Upper lobe of right lung (tissue), 1 donor: Measurements from ENCODE around the gene ASPM. TPM values are rescaled to one million over a fixed set of nuclear protein-coding genes. Genes with fewer than 3 reads are reported as not detected.

ENCODE experiments used
- ATAC-seq: fragments of 200-7000 bp; cut with Tn5 transposase; one replicate; pipeline ENCODE4 v1.9.1; 2020; ENCODE audit warnings: mild to moderate bottlenecking, moderate library complexity
- DNase-seq: peaks from one replicate; pipeline ENCODE4 v3.0.0-alpha.2; 2020
- H3K27ac ChIP-seq: fragments of 200-600 bp; one replicate; pipeline ENCODE4 v1.8.0; 2022
- H3K27me3 ChIP-seq: fragments of 200-600 bp; one replicate; pipeline ENCODE4 v1.8.0; 2022; ENCODE audit warnings: mild to moderate bottlenecking
- H3K36me3 ChIP-seq: fragments of 200-600 bp; one replicate; pipeline ENCODE4 v1.8.0; 2022
- H3K4me1 ChIP-seq: fragments of 200-600 bp; one replicate; pipeline ENCODE4 v1.8.0; 2022
- H3K4me3 ChIP-seq: fragments of 200-600 bp; one replicate; pipeline ENCODE4 v1.8.0; 2022; ENCODE audit warnings: mild to moderate bottlenecking
- H3K9me3 ChIP-seq: fragments of 200-600 bp; one replicate; pipeline ENCODE4 v1.8.0; 2022
- intact Hi-C: fragments of 100-400 bp; cut with DNase I; formaldehyde crosslinking; loops from one replicate; pipeline ENCODE4 v1.11.0; 2022
- total RNA-seq: library from RNA; stranded (reverse); fragmentation: NEBNext Ultra II Directional; extraction: Animal tissue kit (Norgen Biotek cat#: 25700); gene quantifications from one replicate; pipeline ENCODE4 v1.2.1, GENCODE V29; 2021
- TF ChIP-seq, protein P1 (sequence below): fragments of 200-600 bp; IDR thresholded peaks from one replicate; pipeline ENCODE4 v1.8.0; 2022; ENCODE audit warnings: antibody characterized with exemption
- donor health status: DM: no; HTN: yes; CAD: no; lungs with severe emphysema.

Gene ASPM
- total RNA-seq, 1 donor from 2014 or later, result 0.46 TPM

DNA sequence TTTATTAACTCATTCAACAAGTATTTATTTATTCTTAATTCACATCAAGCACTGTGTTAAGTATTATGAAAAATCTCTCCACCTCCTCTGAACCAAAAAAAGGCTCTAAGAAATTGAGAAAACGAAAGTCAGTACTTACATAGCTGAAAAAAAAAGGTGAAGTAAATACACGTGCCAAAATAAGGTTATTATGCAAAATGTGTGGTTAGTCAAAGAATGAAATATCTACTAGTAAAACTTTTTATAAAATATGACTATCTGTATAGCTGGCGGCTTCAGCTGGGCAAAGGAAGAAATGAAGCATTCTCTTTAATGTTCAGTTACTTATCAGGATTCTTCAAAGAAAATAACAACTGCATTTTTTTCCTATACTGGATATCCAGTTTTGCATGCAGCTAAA is 35.5 kb upstream of the ASPM start:
- intact Hi-C loops, result no loop called here
- TF ChIP-seq, protein P1, sequence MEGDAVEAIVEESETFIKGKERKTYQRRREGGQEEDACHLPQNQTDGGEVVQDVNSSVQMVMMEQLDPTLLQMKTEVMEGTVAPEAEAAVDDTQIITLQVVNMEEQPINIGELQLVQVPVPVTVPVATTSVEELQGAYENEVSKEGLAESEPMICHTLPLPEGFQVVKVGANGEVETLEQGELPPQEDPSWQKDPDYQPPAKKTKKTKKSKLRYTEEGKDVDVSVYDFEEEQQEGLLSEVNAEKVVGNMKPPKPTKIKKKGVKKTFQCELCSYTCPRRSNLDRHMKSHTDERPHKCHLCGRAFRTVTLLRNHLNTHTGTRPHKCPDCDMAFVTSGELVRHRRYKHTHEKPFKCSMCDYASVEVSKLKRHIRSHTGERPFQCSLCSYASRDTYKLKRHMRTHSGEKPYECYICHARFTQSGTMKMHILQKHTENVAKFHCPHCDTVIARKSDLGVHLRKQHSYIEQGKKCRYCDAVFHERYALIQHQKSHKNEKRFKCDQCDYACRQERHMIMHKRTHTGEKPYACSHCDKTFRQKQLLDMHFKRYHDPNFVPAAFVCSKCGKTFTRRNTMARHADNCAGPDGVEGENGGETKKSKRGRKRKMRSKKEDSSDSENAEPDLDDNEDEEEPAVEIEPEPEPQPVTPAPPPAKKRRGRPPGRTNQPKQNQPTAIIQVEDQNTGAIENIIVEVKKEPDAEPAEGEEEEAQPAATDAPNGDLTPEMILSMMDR, result no peak
- Histone ChIP-seq H3K4me1 (no peaks in the 10 kb centered on the region), H3K27me3 (no peaks in the 10 kb centered on the region), H3K4me3 (no peak overlapping the region), H3K27ac (no peak overlapping the region), H3K36me3 (peaks cover 74% of the 10 kb centered on the region), H3K9me3 (no peaks in the 10 kb centered on the region)
- no peak for DNase-seq
- no peak for ATAC-seq

DNA sequence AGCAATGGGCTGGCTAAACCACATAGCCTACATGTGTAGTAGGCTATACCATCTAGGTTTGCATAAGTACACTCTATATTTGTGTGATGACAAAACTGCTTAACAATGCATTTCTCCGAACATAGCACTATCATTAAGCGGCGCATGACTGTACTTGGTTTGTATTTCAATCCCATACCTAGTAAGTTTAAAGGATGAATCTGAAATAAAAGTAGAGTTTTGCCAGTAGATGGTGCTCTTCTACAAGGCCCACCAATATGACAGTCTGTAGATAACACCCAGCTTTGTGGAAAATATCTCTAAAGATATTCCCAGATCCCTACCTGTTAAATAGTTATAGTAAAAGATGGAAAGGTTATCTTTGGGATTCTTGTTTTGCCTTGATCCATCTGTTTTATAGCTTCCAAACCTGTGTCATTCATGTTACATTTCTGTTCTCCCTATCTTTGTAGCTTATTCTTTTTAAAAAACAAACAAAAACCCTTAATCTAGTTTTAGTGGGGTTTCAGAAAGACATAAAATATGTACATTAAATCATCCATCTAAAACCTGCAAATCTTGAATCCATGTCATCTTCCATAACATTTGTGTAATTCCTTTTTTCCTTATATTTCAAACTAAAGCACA is 33.9 kb upstream of the ASPM start:
- ATAC-seq (peak; percentile 66), DNase-seq (no peak)
- Histone ChIP-seq H3K9me3 (no peaks in the 10 kb centered on the region), H3K27me3 (no peaks in the 10 kb centered on the region), H3K4me3 (no peak overlapping the region), H3K4me1 (no peaks in the 10 kb centered on the region), H3K27ac (no peak overlapping the region), H3K36me3 (peaks cover 73% of the 10 kb centered on the region)
- TF ChIP-seq, protein P1, result peak; percentile 56
- intact Hi-C loops, result no loop called here

DNA sequence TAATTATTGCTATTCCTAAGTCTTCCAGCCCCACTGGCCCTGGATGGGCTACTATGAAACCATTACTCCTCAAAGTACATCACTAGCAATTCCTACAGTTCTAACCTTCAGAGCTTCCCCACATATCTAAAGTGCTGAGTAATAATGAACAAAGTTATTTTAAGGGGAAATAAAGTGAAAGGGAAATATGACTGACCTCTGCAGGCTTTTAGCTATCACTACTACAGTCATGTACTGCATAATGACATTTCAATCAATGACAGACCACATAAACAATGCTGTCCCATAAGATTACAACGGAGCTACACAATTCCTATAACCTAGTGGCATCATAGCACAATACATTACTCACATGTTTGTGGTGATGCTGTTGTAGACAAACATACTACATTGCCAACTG is 32.5 kb upstream of the ASPM start:
- H3K9me3 ChIP-seq, result no peaks in the 10 kb centered on the region
- H3K4me1 ChIP-seq, result no peaks in the 10 kb centered on the region
- ATAC-seq (no peak), DNase-seq (no peak)
- peaks cover 68% of the 10 kb centered on the region for H3K36me3 ChIP-seq
- no peak overlapping the region for H3K27ac ChIP-seq
- H3K27me3 ChIP-seq, result no peaks in the 10 kb centered on the region
- H3K4me3 ChIP-seq, result no peak overlapping the region
- intact Hi-C loops, result no loop called here
- TF ChIP-seq, protein P1, result no peak

DNA sequence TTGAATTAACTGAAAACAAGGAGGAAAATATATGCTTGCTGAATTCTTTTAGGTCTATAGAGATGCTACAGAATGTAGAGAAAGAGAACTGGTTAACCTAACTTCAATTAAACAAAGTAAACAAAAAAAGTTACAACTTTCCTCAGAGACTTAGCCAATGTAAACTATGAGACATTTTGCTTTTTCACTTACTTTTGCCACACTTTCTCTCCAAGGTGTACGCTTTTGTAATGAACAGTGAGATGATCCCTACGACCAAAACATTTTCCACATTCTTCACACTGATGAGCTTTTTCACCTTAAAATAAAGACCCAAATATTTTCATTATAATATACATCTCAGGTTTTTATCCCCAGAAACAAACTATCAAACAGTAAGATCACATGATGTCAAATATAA is 28.3 kb upstream of the ASPM start:
- intact Hi-C loops, result no loop called here
- Histone ChIP-seq H3K9me3 (no peaks in the 10 kb centered on the region), H3K4me3 (no peak overlapping the region), H3K36me3 (peaks cover 43% of the 10 kb centered on the region), H3K27ac (peak overlapping the region; percentile 24), H3K4me1 (peaks cover 3% of the 10 kb centered on the region), H3K27me3 (no peaks in the 10 kb centered on the region)
- ATAC-seq (no peak), DNase-seq (no peak)
- TF ChIP-seq, protein P1, result no peak

DNA sequence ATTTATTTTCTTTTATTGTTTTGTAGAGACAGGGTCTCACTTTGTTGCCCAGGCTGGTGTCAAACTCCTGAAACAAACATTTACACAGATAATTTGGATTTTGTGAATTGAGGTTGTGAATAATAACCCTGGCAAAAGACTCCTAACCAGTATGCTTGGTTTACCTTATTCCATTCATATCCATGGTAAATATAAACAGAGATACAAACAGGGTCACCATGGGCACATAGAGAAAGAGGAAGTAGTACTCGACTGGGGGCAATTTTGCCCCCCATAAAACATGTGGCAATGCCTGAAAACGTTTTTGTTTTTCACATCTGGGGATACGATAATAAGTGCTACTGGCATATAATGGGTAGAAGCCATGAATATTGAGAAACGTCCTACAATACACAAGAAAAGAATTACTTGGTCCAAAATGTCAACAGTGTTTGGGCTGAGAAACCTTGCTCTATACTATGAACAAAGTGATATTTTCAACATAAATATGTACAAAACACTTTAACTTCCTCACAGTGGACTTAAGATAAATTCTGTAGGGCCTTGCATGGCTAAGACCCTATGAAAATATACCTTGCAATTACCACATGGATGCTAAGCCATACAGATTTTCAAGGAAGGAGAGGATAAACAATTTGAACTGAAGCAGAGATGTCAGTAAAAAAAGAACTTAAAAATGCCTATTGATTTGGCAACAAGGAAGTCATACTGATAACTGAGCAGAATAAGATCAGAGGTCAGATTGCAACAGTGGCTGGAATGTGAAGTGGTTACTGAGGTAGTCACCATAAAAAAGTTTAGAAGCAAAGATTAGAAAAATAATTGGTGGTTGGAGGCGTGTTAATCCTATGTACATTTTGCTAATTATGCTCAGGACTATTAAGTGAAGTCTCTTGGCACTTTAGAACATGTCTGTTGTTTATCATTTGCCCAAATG is 27.4 kb upstream of the ASPM start:
- TF ChIP-seq, protein P1, result no peak
- Histone ChIP-seq H3K4me3 (no peak overlapping the region), H3K9me3 (no peaks in the 10 kb centered on the region), H3K27ac (peak overlapping the region; percentile 52), H3K4me1 (peaks cover 3% of the 10 kb centered on the region), H3K36me3 (peaks cover 39% of the 10 kb centered on the region), H3K27me3 (no peaks in the 10 kb centered on the region)
- DNase-seq (no peak), ATAC-seq (peak; percentile 80)
- intact Hi-C loops, result no loop called here
